AG04450 (cell line): ENCODE results near the gene MIAT. TPM values are rescaled to one million over a fixed set of nuclear protein-coding genes. Genes with fewer than 3 reads are reported as not detected.

Experiments used
- CTCF ChIA-PET: fragments of 300-600, 350-600 bp; formaldehyde crosslinking; extraction: SDS; loops from one replicate; lab custom pipeline; 2022; ENCODE audit warnings: antibody characterized with exemption, inconsistent platforms; lab: Charles Lee
- POLR2A ChIA-PET: fragments of 350-600 bp; formaldehyde crosslinking; extraction: SDS; loops from one replicate; lab custom pipeline; 2021; ENCODE audit warnings: antibody characterized with exemption, inconsistent platforms; lab: Yijun Ruan, JAX
- DNase-seq: peaks from one replicate; pipeline ENCODE4 v3.0.0-alpha.2; 2011; ENCODE audit warnings: low read depth, low spot score
- H3K27ac ChIP-seq: one replicate; pipeline ENCODE4 v1.5.1; 2012; ENCODE audit warnings: low read depth, low read length, control low read depth
- H3K27me3 ChIP-seq: one replicate; pipeline ENCODE4 v1.6.0; 2012; ENCODE audit warnings: low read length; ENCODE audit not compliant: control insufficient read depth, insufficient read depth
- H3K4me3 ChIP-seq: 2 replicates; pipeline ENCODE4 v1.5.1; 2011; ENCODE audit warnings: mild to moderate bottlenecking, low read depth, low read length, control low read depth
- H3K9me3 ChIP-seq: 2 replicates; pipeline ENCODE4 v1.5.1; 2012; ENCODE audit warnings: low read length; ENCODE audit not compliant: control insufficient read depth, insufficient read depth
- CTCF ChIP-seq: IDR thresholded peaks from 2 replicates; pipeline ENCODE4 v1.5.1; 2011; ENCODE audit warnings: low read depth, low read length, control low read depth, inconsistent platforms
- polyA plus RNA-seq: library from polyadenylated mRNA; depleted of rRNA; stranded (reverse); fragments of >200 nt; gene quantifications from 2 replicates; pipeline ENCODE4 v1.2.3, GENCODE V29; 2011; rRNA removed
- small RNA-seq: library from RNA; depleted of rRNA; stranded (forward); fragments of <200 nt; gene quantifications from one replicate; pipeline ENCODE3, GENCODE V24; 2012; ENCODE audit warnings: low read depth; ENCODE audit not compliant: insufficient read length

MIAT gene
- polyA plus RNA-seq, 1 experiment = 7.8 TPM

GRCh38 chr22:26725012-26725676 lies 67.8 kb downstream of the MIAT start:
- DNase-seq = no peak
- H3K4me3 ChIP-seq = no peak overlapping the region
- ChIA-PET CTCF (no interaction called here), POLR2A (no interaction called here)
- H3K9me3 ChIP-seq = peaks cover 3% of the 10 kb centered on the region; the same call in 1 of the 2 replicates
- H3K27ac ChIP-seq = no peak overlapping the region
- TF ChIP-seq CTCF = no peak
- no peaks in the 10 kb centered on the region for H3K27me3 ChIP-seq

Small RNAs within 50 kb of the gene (small RNA-seq; reads per million reads assigned to genes)
- not detected for gene RF01874

Other genes with a start within 250 kb of the MIAT start
- gene ASPHD2, start 228.3 kb upstream of the MIAT start, polyA plus RNA-seq = 1.9 TPM in 2 replicates
- gene HPS4, start 173.8 kb upstream of the MIAT start, polyA plus RNA-seq = 24.4 and 30.9 TPM in 2 replicates
- 32.1 and 38.5 TPM in 2 replicates for gene SRRD, start 173.7 kb upstream of the MIAT start, polyA plus RNA-seq
- gene TFIP11, start 145.1 kb upstream of the MIAT start, polyA plus RNA-seq = 30.6 and 34.8 TPM in 2 replicates
- gene TPST2, start 67.5 kb upstream of the MIAT start, polyA plus RNA-seq = 33.6 and 39.3 TPM in 2 replicates
- not detected in 2 replicates for gene CRYBB1, start 39.6 kb upstream of the MIAT start, polyA plus RNA-seq
- gene CRYBA4, start 35.6 kb upstream of the MIAT start, polyA plus RNA-seq = not detected in 2 replicates